HG02588 (cell line): ENCODE measurements around the gene TLCD5.

Source experiments
- ATAC-seq: cut with Tn5 transposase; IDR thresholded peaks from one replicate; pipeline ENCODE4 v1.9.1; 2021; ENCODE audit warnings: mild to moderate bottlenecking, moderate library complexity; ENCODE audit not compliant: unreplicated experiment

The TLCD5 gene

GRCh38 chr11:120376547-120377182 lies 51.6 kb downstream of the TLCD5 start:
- no peak for ATAC-seq

- ATAC-seq: no peak
Observed at GRCh38 chr11:120378474-120378873, 53.4 kb downstream of the TLCD5 start.

GRCh38 chr11:120381401-120381800 lies 56.3 kb downstream of the TLCD5 start:
- no peak for ATAC-seq
